NCI-H1930 (cell line): Measurements from ENCODE around the gene CD46.
"Not testable (repeated sequence)": the region's sequence is repeated elsewhere in the genome, so short reads cannot be mapped to it uniquely, and the experiment has no call there.

Experiments used
- DNase-seq, 2 experiments: peaks; one replicate each; lab custom pipeline; 2025; lab: John Stamatoyannopoulos, UW

Gene CD46

GRCh38 chr1:207751790-207752455, at the start of gene CD46:
Gene CD46, plus strand, starts transcription at chr1:207752054. Its CDS starts 159 bp downstream, at chr1:207752213.
- DNase-seq: peak; percentile 86 to 89

DNA sequence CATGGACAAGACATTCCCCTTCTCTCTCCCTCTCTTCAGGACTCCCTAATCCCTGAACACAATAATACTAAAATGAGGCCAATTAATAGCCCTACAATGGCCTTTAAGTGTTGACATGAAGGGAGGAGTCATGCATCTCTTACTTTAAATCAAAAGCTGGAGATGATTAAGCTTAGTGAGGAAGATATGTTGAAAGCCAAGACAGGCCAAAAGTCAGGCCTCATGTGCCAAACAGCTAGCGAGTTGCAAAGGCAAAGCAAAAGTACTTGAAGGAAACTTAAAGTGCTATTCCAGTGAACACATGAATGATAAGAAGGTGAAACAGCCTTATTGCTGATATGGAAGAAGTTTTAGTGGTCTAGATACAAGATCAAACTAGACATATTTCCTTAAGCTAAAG, 49.5 kb upstream of the CD46 start:
- no peak for DNase-seq

DNA sequence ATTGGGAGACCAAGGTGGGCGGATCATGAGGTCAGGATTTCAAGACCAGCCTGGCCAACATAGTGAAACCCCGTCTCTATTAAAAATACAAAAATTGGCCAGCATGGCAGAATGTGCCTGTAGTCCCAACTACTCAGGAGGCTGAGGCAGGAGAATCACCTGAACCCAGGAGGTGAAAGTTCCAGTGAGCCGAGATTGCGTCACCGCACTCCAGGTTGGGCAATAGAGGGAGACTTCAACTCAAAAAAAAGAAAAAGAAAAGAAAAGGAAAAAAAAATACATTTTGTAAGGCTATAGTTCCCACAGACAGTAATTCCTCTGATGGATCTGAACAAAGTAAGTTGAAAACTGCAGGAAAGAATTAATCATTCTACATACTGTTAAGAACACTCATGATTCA, 48.1 kb upstream of the CD46 start:
- DNase-seq: no peak

DNA sequence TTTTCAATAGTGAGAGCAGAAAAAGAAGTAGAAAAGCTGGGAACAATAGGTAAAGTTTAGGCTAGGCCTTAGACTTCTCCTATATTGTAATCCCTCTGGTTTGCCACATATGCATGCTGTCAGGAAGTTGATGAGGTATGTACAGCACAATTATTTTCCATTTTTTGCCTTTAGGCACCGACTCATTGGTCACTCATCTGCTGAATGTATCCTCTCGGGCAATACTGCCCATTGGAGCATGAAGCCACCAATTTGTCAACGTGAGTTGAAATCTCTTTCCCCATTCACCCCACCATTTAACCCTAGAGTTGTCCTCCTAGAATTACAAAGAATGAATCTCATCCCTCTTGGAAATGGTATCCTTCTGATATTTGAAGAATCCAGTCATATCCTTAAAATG, 43.9 kb upstream of the CD46 start:
- DNase-seq: not testable (repeated sequence)

GRCh38 chr1:207711285-207711684, 40.6 kb upstream of the CD46 start:
- no peak for DNase-seq

- not testable (repeated sequence) for DNase-seq
Measured at GRCh38 chr1:207712701-207713100, 39.2 kb upstream of the CD46 start.

GRCh38 chr1:207713529-207713928, 38.3 kb upstream of the CD46 start:
- DNase-seq: no peak

DNA sequence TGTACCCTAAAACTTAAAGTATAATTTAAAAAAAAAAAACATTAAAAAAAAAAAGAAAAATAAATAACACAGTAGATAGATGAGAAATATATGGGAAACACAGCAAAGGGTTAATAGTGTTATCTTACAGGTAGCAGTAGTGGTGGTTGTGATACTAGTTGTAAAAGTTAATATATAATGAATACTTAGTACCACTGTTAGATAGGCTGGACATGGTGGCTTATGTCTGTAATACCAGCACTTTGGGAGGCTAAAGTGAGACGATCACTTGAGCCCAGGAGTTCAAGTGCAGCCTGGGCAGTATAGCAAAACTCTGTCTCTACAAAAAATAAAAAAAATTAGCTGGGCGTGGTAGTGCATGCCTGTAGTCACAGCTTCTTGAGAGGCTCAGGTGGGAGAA, 32.6 kb upstream of the CD46 start:
- no peak for DNase-seq

- not testable (repeated sequence) for DNase-seq
Measured at GRCh38 chr1:207728200-207728858, 23.5 kb upstream of the CD46 start.

- DNase-seq: not testable (repeated sequence)
Measured at GRCh38 chr1:207737503-207738157, 14.2 kb upstream of the CD46 start.

DNA sequence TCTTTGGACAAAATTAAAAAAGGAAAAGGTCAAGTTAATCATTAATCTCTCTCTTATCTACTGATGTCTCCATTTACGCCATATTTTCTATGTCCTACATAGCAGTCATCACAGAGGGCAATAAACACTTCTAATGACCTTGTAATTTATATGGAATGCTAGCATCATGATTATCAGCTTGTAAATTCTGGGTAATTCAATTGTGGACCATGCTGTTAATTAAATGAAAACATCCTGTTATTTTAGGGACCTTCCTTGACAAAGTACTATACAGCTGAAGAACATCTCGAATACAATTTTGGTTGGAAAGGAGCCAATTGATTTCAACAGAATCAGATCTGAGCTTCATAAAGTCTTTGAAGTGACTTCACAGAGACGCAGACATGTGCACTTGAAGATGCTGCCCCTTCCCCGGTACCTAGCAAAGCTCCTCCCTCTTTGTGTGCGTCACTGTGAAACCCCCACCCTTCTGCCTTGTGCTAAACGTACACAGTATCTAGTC, 13.6 kb upstream of the CD46 start:
- not testable (repeated sequence) for DNase-seq

DNA sequence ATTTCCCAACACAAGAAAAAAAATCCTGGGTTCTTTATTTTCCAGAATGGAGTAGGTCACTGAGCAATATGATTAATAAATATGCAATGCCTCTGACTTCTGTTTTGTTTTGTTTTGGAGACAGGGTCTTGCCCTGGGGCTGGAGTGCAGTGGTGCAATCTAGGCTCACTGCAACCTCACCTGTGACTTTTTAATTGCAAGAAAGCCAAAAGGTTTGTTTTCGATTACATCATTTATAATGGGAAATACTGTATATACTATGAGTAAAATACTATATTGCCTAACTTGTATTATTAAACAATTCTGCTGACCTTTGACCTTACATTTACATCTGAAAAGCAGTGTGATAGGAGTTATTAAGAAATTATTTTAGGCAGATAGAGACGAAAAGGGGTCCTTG, 11.6 kb upstream of the CD46 start:
- no peak for DNase-seq

GRCh38 chr1:207742850-207743555, 8.9 kb upstream of the CD46 start:
- no peak for DNase-seq

DNA sequence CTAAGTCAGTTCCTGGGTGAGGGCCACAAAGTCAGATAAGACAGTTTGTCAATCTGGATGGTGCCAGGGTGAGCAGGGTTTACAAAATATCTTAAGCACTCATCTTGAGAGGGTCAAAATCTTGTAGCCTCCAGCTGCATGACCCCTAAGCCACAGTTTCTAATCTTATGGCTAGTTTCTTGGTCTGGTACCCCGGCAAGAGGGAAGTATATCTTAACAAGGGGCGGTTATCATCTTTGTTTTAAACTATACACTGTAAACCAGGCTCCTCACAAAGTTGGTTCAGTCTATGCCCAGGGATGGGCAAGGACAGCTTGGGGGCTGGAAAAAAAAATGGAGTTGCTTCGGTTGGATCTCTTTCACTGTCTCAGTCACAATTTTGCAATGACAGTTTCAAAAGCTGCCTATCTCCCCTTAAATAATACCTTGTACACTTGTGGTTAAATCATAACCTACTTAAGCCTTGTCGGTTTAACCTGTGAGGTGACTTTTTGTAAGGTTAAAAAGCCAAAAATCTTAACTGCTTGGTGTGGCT, 7.8 kb upstream of the CD46 start:
- DNase-seq: no peak

DNA sequence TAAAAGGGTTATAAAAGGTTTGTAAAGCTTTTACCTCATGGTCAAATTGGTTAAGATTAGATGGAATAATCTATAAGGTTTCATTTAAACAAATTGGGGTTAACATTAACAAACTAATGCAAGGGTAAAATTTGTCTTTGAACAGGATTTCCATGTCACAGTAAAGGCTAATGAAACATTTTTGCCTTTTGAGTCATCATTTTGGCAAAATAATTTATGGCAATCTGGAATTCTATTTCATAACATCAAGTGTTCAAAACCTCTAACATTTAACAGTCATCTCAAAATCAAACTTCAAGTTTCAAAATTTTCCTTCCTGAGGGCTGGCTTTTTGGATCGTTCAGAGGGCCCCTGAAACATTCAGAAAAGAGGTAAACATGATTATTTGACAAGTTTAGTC, 6.6 kb upstream of the CD46 start:
- no peak for DNase-seq

GRCh38 chr1:207745839-207746767, 5.8 kb upstream of the CD46 start:
- no peak for DNase-seq

DNA sequence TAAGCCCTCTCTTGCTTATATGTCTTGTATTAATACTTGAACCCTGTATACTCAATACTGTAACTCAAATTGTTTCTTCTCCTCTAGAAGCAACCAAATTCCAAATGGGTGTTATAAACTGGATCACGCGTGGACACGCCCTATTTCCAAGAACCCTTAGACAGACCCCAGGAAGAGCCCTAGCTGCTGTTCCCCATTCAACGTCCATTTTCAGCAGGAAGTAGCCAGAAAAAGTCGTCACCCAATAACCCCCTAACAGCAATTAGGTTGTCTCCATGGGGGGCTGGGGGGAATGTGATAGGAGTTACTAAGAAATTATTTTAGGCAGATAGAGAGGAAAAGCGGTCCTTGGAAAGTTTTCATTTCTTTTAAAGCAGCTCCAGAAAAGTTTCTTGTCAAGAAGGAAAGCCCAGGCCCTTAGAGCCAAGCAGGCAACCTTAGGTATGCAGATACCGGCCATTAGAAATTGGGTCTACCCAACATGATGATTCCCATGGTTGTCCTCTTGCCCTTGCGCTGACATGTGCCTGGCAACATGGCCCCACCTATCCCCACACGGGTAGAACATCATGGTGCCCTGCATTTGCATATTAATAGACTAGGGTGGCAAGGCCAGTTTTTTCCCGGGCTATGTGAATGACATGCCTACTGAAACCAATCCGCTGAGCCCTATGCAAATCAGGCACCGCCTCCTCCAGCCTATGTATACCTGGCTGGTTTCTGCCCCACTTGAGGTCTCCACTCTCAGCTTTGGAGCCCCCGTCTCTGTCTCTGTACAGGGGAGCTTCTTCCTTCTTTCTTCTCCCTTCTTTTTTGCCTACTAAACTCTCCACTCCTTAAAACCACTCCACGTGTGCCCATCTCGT, 4.0 kb upstream of the CD46 start:
- DNase-seq: no peak

GRCh38 chr1:207748737-207749528, 2.9 kb upstream of the CD46 start:
- DNase-seq: no peak

GRCh38 chr1:207750631-207751305, 1.1 kb upstream of the CD46 start:
- no peak for DNase-seq
